ENCODE results near the gene MED7. TPM values are rescaled to one million over a fixed set of nuclear protein-coding genes. Genes with fewer than 3 reads are reported as not detected.

Gene MED7
- total RNA-seq, 1 donor from 2014 or later: 11.9 TPM

DNA sequence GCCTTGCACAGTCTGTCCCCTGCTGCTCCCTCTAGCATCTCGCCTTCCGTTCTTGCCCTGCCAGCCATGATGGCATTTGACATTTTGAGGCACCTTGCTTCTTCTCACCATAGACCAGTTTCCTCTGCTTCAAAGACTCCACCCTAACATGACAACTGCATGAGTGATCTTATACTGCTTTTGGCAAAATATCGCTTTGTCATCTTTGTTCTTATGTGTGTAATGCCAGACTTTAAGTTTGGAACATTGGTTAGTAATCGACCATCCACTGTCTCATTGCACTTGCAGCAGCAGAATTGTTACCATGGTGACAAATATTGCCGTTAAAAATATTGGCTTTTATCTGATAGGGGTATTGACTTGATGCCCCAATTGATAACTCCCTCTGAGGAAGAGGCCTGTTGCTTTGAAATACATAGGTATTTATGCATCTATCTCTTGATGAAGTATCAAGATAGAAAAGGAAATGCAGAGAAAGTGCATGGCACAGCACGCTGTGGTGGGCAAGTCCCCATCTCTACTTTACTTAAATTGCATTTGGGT is 16.6 kb upstream of the MED7 start:
- no peak for DNase-seq (ENCODE audit: extremely low spot score, unreplicated experiment)
- no peak overlapping the region for H3K4me3 Mint-ChIP-seq
- H3K27ac Mint-ChIP-seq: no peak overlapping the region
- H3K27me3 Mint-ChIP-seq: no peaks in the 10 kb centered on the region
- H3K36me3 Mint-ChIP-seq: no peaks in the 10 kb centered on the region
- H3K4me1 Mint-ChIP-seq (ENCODE audit: unreplicated experiment): no peaks in the 10 kb centered on the region
- H3K9me3 Mint-ChIP-seq: no peaks in the 10 kb centered on the region
- TF ChIP-seq, protein P1, sequence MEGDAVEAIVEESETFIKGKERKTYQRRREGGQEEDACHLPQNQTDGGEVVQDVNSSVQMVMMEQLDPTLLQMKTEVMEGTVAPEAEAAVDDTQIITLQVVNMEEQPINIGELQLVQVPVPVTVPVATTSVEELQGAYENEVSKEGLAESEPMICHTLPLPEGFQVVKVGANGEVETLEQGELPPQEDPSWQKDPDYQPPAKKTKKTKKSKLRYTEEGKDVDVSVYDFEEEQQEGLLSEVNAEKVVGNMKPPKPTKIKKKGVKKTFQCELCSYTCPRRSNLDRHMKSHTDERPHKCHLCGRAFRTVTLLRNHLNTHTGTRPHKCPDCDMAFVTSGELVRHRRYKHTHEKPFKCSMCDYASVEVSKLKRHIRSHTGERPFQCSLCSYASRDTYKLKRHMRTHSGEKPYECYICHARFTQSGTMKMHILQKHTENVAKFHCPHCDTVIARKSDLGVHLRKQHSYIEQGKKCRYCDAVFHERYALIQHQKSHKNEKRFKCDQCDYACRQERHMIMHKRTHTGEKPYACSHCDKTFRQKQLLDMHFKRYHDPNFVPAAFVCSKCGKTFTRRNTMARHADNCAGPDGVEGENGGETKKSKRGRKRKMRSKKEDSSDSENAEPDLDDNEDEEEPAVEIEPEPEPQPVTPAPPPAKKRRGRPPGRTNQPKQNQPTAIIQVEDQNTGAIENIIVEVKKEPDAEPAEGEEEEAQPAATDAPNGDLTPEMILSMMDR (conservative IDR thresholded peaks at IDR 0.05): no peak

DNA sequence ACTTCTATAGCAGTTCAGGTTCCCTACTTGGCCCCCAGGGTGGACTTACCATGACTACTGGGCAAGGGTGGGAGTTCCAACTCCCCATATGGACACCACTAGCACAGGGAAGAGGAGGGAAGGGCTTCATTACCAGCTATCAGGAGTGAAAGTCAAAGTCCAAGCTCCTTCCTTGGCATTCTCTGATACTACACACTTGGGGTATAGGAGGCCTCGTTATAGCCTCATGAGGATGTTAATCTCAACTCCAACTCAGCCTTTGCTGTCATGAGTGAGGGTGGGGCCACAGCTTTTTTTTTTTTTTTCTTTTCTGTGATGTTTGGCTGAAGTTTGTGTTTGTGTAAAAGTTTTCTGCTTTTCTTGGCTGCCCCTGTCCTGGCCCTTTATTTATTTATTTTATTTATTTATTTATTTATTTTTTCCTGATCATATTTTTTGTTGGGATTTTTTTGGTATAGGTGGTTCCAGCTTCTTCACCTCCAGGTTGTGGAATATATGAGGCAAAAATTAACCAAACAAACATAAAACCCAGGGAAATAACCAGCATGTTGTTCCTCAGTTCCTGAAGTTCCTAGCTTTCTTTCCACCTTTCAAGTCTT is 14.7 kb upstream of the MED7 start:
- TF ChIP-seq, protein P1 (conservative IDR thresholded peaks at IDR 0.05): no peak
- H3K27ac Mint-ChIP-seq: no peak overlapping the region
- H3K4me1 Mint-ChIP-seq (ENCODE audit: unreplicated experiment): no peaks in the 10 kb centered on the region
- H3K9me3 Mint-ChIP-seq: no peaks in the 10 kb centered on the region
- no peak overlapping the region for H3K4me3 Mint-ChIP-seq
- no peaks in the 10 kb centered on the region for H3K27me3 Mint-ChIP-seq
- no peak for DNase-seq (ENCODE audit: extremely low spot score, unreplicated experiment)
- no peaks in the 10 kb centered on the region for H3K36me3 Mint-ChIP-seq

DNA sequence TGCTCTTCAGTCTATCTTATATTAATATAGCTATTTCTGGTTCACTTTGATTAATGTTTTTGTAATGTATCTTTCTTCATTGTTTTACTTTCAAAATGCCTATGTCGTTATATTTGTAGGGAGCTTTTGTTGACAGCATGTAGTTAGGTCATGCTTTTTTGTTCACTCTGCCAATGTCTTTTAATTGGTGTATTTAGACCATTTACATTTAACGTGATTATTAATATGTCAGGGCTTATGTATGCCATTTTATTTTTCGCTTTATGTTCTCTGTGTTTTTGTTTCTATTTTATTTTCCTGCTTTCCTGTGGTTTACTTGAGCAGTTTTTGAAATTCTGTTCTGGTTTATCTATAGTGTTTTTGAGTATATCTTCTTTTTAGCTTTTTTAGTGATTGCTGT is 12.6 kb upstream of the MED7 start:
- DNase-seq (ENCODE audit: extremely low spot score, unreplicated experiment): no peak
- H3K9me3 Mint-ChIP-seq: no peaks in the 10 kb centered on the region
- no peak overlapping the region for H3K27ac Mint-ChIP-seq
- TF ChIP-seq, protein P1 (conservative IDR thresholded peaks at IDR 0.05): no peak
- H3K36me3 Mint-ChIP-seq: no peaks in the 10 kb centered on the region
- H3K4me1 Mint-ChIP-seq (ENCODE audit: unreplicated experiment): no peaks in the 10 kb centered on the region
- H3K27me3 Mint-ChIP-seq: no peaks in the 10 kb centered on the region
- H3K4me3 Mint-ChIP-seq: no peak overlapping the region

DNA sequence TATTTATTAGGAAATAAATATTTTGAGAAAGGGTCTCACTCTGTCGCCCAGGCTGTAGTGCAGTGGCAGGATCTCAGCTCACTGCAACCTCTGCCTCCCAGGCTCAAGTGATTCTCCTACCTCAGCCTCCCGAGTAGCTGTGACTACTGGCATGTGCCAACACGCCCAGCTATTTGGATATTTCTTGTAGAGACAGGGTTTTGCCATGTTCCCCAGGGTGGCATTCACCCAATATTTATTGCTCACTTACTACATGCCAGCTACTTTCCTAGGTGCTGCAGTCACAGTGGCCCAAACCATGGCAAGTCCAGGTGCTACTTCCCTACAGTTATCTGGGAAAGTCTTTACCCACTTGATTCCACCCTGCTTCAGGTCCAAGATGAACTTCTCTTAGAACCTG is 8.3 kb upstream of the MED7 start:
- no peaks in the 10 kb centered on the region for H3K36me3 Mint-ChIP-seq
- peaks cover 5% of the 10 kb centered on the region for H3K4me1 Mint-ChIP-seq (ENCODE audit: unreplicated experiment)
- TF ChIP-seq, protein P1 (conservative IDR thresholded peaks at IDR 0.05): no peak
- no peak overlapping the region for H3K4me3 Mint-ChIP-seq
- no peak for DNase-seq (ENCODE audit: extremely low spot score, unreplicated experiment)
- H3K9me3 Mint-ChIP-seq: no peaks in the 10 kb centered on the region
- H3K27me3 Mint-ChIP-seq: no peaks in the 10 kb centered on the region
- H3K27ac Mint-ChIP-seq: no peak overlapping the region

DNA sequence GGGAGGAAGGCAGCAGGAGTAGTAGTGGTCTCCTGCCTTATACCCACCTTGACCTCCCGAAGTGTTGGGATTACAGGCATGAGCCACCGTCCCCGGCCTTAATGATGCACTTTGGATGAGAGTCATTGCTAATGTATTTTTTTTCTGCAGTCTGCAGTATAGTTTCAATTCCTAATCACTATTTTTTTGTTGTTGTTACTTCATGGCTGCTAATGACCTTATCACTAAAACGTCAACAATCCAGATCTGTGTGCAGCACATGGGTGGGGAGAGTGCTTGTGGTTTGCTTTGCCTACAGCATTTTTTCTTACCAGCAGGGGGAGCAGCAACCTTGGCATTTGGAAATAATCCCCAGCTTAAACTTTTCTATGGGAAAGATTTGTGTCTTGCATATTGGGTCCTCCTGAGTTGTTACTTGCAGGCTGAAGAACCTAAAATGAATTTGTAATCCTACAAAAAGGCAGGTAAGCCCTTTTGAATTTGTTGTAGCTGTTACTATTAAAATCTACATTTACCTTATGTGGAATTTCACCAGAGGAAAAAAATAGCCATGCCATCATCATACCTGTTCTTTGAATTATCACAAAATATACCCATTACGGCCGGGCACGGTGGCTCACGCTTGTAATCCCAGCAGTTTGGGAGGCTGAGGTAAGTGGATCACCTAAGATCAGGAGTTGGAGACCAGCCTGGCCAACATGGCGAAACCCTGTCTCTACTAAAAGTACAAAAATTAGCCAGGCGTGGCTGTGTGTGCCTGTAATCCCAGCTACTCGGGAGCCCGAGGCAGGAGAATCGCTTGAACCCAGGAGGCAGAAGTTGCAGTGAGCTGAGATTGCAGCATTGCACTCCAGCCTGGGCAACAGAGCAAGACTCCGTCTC is 6.3 kb upstream of the MED7 start:
- H3K9me3 Mint-ChIP-seq: no peaks in the 10 kb centered on the region
- H3K36me3 Mint-ChIP-seq: no peaks in the 10 kb centered on the region
- H3K27ac Mint-ChIP-seq: no peak overlapping the region
- peaks cover 4% of the 10 kb centered on the region for H3K27me3 Mint-ChIP-seq
- TF ChIP-seq, protein P1 (conservative IDR thresholded peaks at IDR 0.05): peak; percentile 91
- no peak overlapping the region for H3K4me3 Mint-ChIP-seq
- peaks cover 5% of the 10 kb centered on the region for H3K4me1 Mint-ChIP-seq (ENCODE audit: unreplicated experiment)
- no peak for DNase-seq (ENCODE audit: extremely low spot score, unreplicated experiment)

All from type B pancreatic cell (in vitro differentiated cells).